ENCODE data around the gene ZNF597.
A peak's percentile ranks its signal among the peaks of the same experiment; 100 is the strongest.

The ZNF597 gene, protein sequence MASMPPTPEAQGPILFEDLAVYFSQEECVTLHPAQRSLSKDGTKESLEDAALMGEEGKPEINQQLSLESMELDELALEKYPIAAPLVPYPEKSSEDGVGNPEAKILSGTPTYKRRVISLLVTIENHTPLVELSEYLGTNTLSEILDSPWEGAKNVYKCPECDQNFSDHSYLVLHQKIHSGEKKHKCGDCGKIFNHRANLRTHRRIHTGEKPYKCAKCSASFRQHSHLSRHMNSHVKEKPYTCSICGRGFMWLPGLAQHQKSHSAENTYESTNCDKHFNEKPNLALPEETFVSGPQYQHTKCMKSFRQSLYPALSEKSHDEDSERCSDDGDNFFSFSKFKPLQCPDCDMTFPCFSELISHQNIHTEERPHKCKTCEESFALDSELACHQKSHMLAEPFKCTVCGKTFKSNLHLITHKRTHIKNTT

DNA sequence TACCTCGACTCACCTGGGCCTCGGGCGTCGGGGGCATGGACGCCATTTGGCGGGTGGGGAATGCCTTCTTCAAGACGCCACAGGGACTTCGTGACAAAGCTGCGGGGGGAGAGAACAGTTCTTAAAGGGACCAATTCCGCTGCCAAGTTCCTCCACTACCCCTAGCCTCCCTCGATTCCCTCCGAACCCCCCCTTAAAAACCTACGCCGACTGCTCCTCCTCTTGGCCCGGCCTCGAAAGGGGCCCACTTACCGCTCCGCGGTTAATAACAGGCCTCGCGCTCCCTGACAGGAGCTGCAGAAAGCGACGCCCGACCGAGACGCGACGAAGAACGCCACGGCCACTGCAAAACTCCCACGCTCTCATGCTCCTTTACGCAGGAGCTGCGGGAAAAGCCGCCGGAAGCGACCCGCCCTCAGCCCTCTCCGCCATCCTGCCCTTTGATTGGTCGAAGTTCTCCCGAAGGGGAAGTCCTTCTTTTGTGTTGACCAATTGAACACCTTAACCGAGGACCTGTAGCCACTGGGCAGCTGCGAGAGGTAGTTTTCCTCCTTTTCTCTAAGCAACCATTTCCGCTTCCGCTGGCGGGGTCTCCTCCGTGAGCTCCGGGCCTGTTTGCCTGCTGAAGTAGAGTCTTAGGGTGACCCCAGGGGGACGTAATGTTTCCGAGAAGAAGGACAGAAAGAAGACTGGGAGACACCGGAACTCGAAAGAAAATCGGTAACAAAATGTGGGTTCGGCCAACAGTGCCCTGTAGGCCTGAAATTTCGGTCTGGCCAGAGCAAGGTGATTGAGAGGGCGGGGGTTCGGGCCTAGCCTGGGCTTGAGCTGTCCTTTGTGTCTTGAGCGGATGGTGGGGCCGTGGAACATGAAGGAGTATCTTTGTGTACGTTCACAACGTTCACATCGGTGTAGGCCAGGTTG lies at the start of gene ZNF597, which contains the start of gene NAA60:
ZNF597 (minus strand) TSS at position 397 of the 924 bp plus-strand sequence; CDS start at position 46, 351 bp downstream.
NAA60 (plus strand) TSS at position 573 of the 924 bp plus-strand sequence. CDS start 32,548 bp downstream, outside the sequence.
- Histone ChIP-seq H3K4me3 (ENCODE audit: low read depth, low read length) (peak within 1 kb of the TSS; percentile 80), H3K27me3 (ENCODE audit: control insufficient read depth, insufficient read depth, low read length) (no peaks in the 10 kb centered on the region), H3K36me3 (ENCODE audit: control insufficient read depth, insufficient read depth, low read length) (peaks cover 5% of the 10 kb centered on the region), H3K9ac (ENCODE audit: low read depth, low read length) (peak within 1 kb of the TSS; percentile 45), H3K4me1 (ENCODE audit: control insufficient read depth, insufficient read depth, low read length) (no peaks in the 10 kb centered on the region), H3K9me3 (ENCODE audit: control insufficient read depth, insufficient read depth, low read length) (peaks cover 6% of the 10 kb centered on the region; the same call in 1 of the 2 replicates), H3K27ac (ENCODE audit: low read depth, low read length) (peak within 1 kb of the TSS; percentile 45)

DNA sequence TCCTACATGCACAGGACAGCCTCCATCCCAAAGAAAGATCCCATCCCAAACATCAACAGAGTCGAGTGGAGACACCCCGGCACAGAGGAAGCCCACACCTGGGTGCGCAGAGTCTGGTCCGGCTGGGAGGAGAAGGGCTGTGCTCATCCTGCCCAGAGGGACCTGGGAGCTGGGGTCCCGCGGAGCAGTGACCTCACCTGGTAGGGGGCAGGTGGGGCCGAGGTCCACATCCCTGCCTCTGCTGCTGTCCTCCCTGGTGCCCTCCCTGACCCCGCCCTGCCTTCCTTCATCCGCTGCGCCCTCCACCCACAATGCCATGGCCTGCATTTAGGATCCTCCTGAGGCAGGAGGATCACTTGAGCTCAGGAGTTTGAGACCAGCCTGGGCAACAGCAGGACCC lies 49.1 kb upstream of the ZNF597 start:
- no peaks in the 10 kb centered on the region for H3K4me1 ChIP-seq (ENCODE audit: control insufficient read depth, insufficient read depth, low read length)
- no peak overlapping the region for H3K9ac ChIP-seq (ENCODE audit: low read depth, low read length)
- H3K9me3 ChIP-seq (ENCODE audit: control insufficient read depth, insufficient read depth, low read length) = no peaks in the 10 kb centered on the region
- no peak overlapping the region for H3K27ac ChIP-seq (ENCODE audit: low read depth, low read length)
- no peak overlapping the region for H3K4me3 ChIP-seq (ENCODE audit: low read depth, low read length)
- H3K27me3 ChIP-seq (ENCODE audit: control insufficient read depth, insufficient read depth, low read length) = no peaks in the 10 kb centered on the region
- no peaks in the 10 kb centered on the region; the same call in 1 of the 2 replicates for H3K36me3 ChIP-seq (ENCODE audit: control insufficient read depth, insufficient read depth, low read length)

DNA sequence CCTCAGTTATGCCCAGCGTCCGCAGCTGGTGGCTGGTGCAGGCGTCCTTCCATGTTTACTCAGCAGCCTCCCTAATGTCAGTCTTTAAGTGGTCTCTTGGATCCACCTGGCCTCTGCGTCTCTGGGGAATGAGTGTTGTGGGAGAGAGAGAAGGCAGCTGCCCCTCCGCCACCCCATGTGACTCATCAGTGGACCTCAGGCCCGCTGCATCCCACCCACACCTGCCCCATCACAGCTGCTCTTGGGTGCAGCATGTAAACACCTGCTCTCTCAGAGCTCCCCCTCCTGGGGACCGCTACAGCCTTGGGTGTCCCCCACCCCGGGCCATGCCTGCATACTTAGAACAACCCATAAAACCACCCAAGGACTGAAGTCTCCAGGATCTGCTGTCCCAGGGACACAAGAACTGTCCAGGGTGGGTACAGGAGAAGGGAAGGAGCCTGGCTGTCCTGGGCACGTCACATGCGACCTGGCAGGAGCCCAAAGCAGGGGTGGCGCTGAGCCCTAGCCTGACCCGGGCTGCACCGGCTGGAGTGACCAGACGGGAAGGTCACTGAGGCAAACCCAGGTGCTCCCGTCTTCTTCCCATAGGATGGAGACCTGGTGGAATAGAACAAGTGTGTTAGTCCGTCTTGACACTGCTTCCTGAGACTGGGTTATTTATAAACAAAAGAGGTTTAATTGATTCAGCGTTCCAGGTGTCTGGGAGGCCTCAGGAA lies 47.8 kb upstream of the ZNF597 start:
- no peaks in the 10 kb centered on the region for H3K4me1 ChIP-seq (ENCODE audit: control insufficient read depth, insufficient read depth, low read length)
- no peak overlapping the region for H3K4me3 ChIP-seq (ENCODE audit: low read depth, low read length)
- no peak overlapping the region for H3K27ac ChIP-seq (ENCODE audit: low read depth, low read length)
- no peak overlapping the region for H3K9ac ChIP-seq (ENCODE audit: low read depth, low read length)
- H3K36me3 ChIP-seq (ENCODE audit: control insufficient read depth, insufficient read depth, low read length) = peaks cover 1% of the 10 kb centered on the region; the same call in 1 of the 2 replicates
- no peaks in the 10 kb centered on the region for H3K9me3 ChIP-seq (ENCODE audit: control insufficient read depth, insufficient read depth, low read length)
- H3K27me3 ChIP-seq (ENCODE audit: control insufficient read depth, insufficient read depth, low read length) = no peaks in the 10 kb centered on the region

DNA sequence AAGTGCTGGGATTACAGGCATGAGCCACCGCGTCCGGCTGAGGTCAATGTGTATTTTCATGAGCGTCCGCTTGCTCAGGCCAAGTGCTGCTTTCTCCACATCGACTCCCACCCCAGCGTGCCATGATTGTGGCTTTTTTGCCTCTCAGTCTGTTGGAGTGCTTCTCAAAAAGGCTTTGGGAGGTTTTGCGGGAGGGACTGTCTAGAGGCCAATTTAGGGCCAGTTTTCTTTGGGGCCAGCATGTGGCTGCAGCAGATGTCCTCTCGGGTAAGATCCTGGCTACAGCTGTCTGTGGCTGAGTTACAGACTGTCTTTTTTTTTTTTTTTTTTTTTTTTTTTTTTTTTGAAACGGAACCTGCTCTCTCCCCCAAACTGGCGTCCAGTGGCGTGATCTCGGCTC lies 45.5 kb upstream of the ZNF597 start:
- no peak overlapping the region for H3K9ac ChIP-seq (ENCODE audit: low read depth, low read length)
- no peak overlapping the region for H3K4me3 ChIP-seq (ENCODE audit: low read depth, low read length)
- no peaks in the 10 kb centered on the region for H3K9me3 ChIP-seq (ENCODE audit: control insufficient read depth, insufficient read depth, low read length)
- H3K27ac ChIP-seq (ENCODE audit: low read depth, low read length) = no peak overlapping the region
- H3K27me3 ChIP-seq (ENCODE audit: control insufficient read depth, insufficient read depth, low read length) = no peaks in the 10 kb centered on the region
- peaks cover 24% of the 10 kb centered on the region for H3K36me3 ChIP-seq (ENCODE audit: control insufficient read depth, insufficient read depth, low read length)
- H3K4me1 ChIP-seq (ENCODE audit: control insufficient read depth, insufficient read depth, low read length) = no peaks in the 10 kb centered on the region

DNA sequence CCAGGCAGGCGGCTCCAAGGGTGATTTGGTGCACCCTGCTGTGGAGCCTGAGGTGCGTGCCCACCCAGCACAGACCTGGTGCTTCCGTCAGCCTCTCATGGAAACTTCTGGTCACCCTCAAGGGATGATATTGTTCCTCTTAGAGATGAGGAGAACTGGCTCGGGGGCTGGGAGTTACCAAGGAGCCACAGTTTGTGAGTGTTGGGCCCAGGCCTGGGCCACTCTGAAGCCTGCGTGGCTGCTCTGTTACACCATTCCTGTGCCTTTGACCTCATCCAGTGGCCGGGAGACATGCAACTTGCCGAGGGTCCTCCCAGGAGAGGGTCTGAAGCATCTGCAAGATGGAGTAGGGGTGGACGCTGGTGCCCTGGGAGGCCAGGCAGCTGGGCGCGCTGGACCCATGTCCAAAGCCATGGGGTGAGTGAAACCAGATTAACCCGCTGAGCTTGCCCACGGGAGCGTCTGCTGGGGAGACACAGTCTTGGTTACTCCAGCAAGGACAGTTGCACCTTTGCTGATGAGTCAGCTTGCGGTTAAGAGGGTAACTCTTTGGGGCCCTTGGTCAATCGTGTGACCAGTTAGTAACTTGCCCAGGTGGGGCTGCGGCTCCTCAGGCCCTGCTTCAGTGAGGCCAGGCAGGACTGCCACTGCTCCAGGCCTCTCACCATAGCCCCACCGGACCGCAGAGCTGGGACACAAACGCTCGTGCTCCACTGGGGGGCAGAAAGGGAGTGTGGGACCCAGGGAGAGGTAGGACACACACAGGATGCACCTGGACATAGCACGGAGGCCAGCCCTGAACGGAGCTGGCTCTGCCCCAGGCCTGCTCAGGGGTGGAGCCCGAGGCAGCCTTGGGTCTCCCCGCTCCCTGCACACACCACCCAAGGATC lies 44.5 kb upstream of the ZNF597 start:
- Histone ChIP-seq H3K27ac (ENCODE audit: low read depth, low read length) (no peak overlapping the region), H3K36me3 (ENCODE audit: control insufficient read depth, insufficient read depth, low read length) (peaks cover 34% of the 10 kb centered on the region), H3K4me1 (ENCODE audit: control insufficient read depth, insufficient read depth, low read length) (no peaks in the 10 kb centered on the region), H3K9me3 (ENCODE audit: control insufficient read depth, insufficient read depth, low read length) (no peaks in the 10 kb centered on the region), H3K4me3 (ENCODE audit: low read depth, low read length) (no peak overlapping the region), H3K9ac (ENCODE audit: low read depth, low read length) (no peak overlapping the region), H3K27me3 (ENCODE audit: control insufficient read depth, insufficient read depth, low read length) (no peaks in the 10 kb centered on the region)

DNA sequence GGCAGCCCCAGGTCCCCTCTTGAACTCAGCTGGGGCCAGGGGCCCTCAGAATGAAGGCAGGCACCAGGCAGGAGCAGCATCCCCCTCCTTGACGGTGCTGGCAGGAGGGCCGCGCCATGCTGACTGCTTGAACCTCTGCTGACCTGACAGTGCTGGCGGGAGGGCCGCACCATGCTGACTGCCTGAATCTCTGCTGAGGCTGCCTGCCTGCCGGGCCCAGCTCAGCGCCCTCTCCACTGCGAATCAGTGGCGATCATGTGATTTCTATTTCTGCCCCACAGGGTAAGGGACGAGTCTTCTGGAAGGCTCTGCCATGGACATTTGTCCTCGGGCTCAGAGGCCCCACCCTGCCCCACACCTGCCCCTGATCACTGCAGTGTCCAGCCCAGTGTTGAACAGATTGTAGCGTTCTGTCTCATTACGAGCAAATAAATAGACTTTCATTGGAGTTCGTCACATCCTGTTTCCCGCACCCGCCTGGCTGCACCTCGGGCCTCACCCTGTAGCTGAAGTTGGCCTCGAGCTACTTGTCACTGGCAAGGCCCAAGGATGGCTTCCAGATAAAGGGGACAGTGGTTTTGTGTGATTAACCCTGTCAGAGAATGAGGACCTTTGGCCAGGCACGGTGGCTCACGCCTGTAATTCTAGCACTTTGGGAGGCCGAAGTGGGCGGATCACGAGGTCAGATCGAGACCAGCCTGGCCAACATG lies 43.4 kb upstream of the ZNF597 start:
- Histone ChIP-seq H3K27ac (ENCODE audit: low read depth, low read length) (no peak overlapping the region), H3K9me3 (ENCODE audit: control insufficient read depth, insufficient read depth, low read length) (no peaks in the 10 kb centered on the region), H3K27me3 (ENCODE audit: control insufficient read depth, insufficient read depth, low read length) (no peaks in the 10 kb centered on the region), H3K4me1 (ENCODE audit: control insufficient read depth, insufficient read depth, low read length) (0 out of 2 replicates have a peak, but pooled peaks cover under 1% of the 10 kb centered on the region), H3K4me3 (ENCODE audit: low read depth, low read length) (no peak overlapping the region), H3K9ac (ENCODE audit: low read depth, low read length) (no peak overlapping the region), H3K36me3 (ENCODE audit: control insufficient read depth, insufficient read depth, low read length) (peaks cover 45% of the 10 kb centered on the region)

DNA sequence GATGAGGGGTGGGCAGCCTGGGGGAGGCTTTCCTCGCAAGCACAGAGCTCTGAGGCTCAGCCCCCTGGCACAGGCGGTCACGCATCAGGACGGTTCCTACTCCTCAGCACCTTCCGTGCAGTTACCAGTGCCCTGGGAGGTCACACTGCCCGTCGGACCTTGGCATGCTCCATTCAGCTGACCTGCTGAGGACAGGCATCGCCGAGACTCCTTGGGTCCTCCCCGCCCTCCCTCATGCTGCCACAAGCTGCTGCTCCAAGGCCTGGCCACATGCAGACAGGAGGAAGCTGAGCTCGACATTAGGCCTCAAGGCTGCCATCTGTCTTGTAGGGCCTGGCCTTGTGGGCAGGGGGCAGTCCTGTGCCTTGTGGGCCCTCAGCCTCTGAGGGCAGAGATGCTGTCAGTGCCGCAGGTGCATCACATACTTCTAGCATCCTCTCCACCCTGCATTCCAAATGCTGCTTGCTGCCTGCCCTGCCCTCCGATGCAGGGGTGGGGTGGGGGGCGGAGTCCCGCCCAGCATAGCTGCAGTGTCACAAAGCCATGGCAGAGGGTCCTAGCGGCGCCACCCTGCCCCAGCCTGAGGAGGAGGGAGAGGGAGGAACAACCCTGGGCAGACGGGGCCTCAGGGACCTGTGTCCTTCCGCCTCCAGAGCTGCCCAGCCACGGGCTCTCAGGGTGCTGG lies 42.7 kb upstream of the ZNF597 start:
- peaks cover 45% of the 10 kb centered on the region for H3K36me3 ChIP-seq (ENCODE audit: control insufficient read depth, insufficient read depth, low read length)
- H3K9me3 ChIP-seq (ENCODE audit: control insufficient read depth, insufficient read depth, low read length) = no peaks in the 10 kb centered on the region
- H3K27ac ChIP-seq (ENCODE audit: low read depth, low read length) = no peak overlapping the region
- H3K4me3 ChIP-seq (ENCODE audit: low read depth, low read length) = no peak overlapping the region
- no peak overlapping the region for H3K9ac ChIP-seq (ENCODE audit: low read depth, low read length)
- H3K4me1 ChIP-seq (ENCODE audit: control insufficient read depth, insufficient read depth, low read length) = peaks cover 6% of the 10 kb centered on the region
- no peaks in the 10 kb centered on the region for H3K27me3 ChIP-seq (ENCODE audit: control insufficient read depth, insufficient read depth, low read length)

DNA sequence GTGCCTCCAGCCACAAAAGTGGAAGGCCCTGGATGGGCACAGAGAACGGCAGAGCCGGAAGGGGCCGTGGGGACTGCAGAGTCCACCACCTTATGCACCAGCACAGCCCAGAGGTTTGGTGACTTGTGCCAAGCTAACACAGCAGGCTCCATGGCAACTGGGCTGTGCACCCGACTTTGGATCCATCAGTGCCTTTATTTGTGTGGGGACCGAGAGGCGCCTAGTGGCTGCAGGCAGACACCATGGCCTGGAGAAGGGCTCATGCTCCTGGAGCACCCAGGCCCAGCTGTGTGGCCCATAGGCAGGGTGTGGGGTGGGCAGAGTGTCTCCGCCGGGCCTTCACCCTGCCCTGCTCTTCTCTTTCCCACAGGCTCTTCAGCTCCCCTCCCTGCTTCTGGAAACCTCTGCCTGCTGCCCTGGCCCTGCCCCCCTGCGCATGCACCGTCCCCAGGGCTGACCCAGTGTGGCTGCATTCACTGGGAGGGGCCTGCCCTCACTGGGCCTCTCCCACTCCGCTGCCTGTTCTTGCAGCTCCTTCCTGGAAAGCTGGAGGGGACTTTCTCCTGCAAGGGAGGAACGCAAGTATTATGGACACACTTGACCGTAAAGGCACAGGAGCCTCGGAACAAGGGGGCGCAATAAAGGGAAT lies 41.9 kb upstream of the ZNF597 start:
- Histone ChIP-seq H3K9me3 (ENCODE audit: control insufficient read depth, insufficient read depth, low read length) (no peaks in the 10 kb centered on the region), H3K9ac (ENCODE audit: low read depth, low read length) (no peak overlapping the region), H3K27me3 (ENCODE audit: control insufficient read depth, insufficient read depth, low read length) (no peaks in the 10 kb centered on the region), H3K4me3 (ENCODE audit: low read depth, low read length) (no peak overlapping the region), H3K4me1 (ENCODE audit: control insufficient read depth, insufficient read depth, low read length) (peaks cover 10% of the 10 kb centered on the region), H3K36me3 (ENCODE audit: control insufficient read depth, insufficient read depth, low read length) (peaks cover 45% of the 10 kb centered on the region), H3K27ac (ENCODE audit: low read depth, low read length) (no peak overlapping the region)

Data from HUES48 (cell line).